WTC11 (cell line): ENCODE results near the gene BATF2.

Experiments used
- ETV6 ChIP-seq: sonication (generic); formaldehyde crosslinking; IDR thresholded peaks from 2 replicates; pipeline ENCODE4 v1.8.1; 2022; ENCODE audit warnings: mild to moderate bottlenecking, missing genetic modification reagents
- PRRX2 ChIP-seq: fragments of 250-450 bp; sonication (Bioruptor Pico); IDR thresholded peaks from 2 replicates; pipeline ENCODE4 v1.8.0; 2021; ENCODE audit warnings: mild to moderate bottlenecking
- TCF7 ChIP-seq: sonication (generic); formaldehyde crosslinking; IDR thresholded peaks from 2 replicates; pipeline ENCODE4 v1.8.0; 2022; ENCODE audit warnings: mild to moderate bottlenecking, low read depth, missing genetic modification reagents, moderate library complexity
- TF ChIP-seq, protein P1 (sequence below): fragments of 200-600 bp; IDR thresholded peaks from 2 replicates; pipeline ENCODE4 v1.8.0; 2022; ENCODE audit warnings: antibody characterized with exemption
- TF ChIP-seq, protein P2 (sequence below): sonication (generic); formaldehyde crosslinking; IDR thresholded peaks from 2 replicates; pipeline ENCODE4 v1.8.1; 2023; ENCODE audit warnings: mild to moderate bottlenecking, missing genetic modification reagents, moderate library complexity
- TF ChIP-seq, protein P3 (sequence below): sonication (generic); formaldehyde crosslinking; IDR thresholded peaks from 2 replicates; pipeline ENCODE4 v1.8.1; 2022; ENCODE audit warnings: low read depth, missing genetic modification reagents, borderline replicate concordance

DNA sequence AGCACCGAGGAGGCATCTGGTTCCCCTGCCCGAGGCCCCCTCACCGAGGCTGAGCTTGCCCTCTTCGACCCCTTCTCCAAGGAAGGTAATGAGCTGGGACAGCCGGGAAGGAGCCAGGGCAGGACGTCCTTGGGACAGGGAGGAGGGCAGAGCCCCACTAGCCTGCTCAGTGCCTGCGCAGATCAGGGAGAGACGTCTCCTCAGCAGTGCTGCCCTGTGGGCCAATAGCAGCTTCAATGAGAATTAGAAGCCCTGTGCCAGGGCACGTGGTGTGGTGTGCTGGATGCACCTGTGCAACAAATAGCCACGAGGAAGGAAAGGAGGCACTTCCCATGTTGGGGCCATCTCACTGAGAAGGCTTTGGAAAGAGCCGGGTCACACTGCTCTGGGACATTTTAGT, 38.8 kb upstream of the BATF2 start:
- TF ChIP-seq, protein P1, sequence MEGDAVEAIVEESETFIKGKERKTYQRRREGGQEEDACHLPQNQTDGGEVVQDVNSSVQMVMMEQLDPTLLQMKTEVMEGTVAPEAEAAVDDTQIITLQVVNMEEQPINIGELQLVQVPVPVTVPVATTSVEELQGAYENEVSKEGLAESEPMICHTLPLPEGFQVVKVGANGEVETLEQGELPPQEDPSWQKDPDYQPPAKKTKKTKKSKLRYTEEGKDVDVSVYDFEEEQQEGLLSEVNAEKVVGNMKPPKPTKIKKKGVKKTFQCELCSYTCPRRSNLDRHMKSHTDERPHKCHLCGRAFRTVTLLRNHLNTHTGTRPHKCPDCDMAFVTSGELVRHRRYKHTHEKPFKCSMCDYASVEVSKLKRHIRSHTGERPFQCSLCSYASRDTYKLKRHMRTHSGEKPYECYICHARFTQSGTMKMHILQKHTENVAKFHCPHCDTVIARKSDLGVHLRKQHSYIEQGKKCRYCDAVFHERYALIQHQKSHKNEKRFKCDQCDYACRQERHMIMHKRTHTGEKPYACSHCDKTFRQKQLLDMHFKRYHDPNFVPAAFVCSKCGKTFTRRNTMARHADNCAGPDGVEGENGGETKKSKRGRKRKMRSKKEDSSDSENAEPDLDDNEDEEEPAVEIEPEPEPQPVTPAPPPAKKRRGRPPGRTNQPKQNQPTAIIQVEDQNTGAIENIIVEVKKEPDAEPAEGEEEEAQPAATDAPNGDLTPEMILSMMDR: no peak
- TF ChIP-seq, protein P2, sequence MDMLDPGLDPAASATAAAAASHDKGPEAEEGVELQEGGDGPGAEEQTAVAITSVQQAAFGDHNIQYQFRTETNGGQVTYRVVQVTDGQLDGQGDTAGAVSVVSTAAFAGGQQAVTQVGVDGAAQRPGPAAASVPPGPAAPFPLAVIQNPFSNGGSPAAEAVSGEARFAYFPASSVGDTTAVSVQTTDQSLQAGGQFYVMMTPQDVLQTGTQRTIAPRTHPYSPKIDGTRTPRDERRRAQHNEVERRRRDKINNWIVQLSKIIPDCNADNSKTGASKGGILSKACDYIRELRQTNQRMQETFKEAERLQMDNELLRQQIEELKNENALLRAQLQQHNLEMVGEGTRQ: no peak
- no peak for TF ChIP-seq TCF7 (CRISPR knock-in tag)
- TF ChIP-seq PRRX2: no peak
- TF ChIP-seq, protein P3, sequence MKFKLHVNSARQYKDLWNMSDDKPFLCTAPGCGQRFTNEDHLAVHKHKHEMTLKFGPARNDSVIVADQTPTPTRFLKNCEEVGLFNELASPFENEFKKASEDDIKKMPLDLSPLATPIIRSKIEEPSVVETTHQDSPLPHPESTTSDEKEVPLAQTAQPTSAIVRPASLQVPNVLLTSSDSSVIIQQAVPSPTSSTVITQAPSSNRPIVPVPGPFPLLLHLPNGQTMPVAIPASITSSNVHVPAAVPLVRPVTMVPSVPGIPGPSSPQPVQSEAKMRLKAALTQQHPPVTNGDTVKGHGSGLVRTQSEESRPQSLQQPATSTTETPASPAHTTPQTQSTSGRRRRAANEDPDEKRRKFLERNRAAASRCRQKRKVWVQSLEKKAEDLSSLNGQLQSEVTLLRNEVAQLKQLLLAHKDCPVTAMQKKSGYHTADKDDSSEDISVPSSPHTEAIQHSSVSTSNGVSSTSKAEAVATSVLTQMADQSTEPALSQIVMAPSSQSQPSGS (CRISPR knock-in tag): no peak
- TF ChIP-seq ETV6 (CRISPR knock-in tag): no peak
